ENCODE results near the gene GATA6. TPM values are rescaled to one million over a fixed set of nuclear protein-coding genes. Genes with fewer than 3 reads are reported as not detected.
"Not testable (repeated sequence)": the region's sequence is repeated elsewhere in the genome, so short reads cannot be mapped to it uniquely, and the experiment has no call there.

GATA6 gene
- polyA plus RNA-seq, 6 donors from 2014 or later, result not detected

DNA sequence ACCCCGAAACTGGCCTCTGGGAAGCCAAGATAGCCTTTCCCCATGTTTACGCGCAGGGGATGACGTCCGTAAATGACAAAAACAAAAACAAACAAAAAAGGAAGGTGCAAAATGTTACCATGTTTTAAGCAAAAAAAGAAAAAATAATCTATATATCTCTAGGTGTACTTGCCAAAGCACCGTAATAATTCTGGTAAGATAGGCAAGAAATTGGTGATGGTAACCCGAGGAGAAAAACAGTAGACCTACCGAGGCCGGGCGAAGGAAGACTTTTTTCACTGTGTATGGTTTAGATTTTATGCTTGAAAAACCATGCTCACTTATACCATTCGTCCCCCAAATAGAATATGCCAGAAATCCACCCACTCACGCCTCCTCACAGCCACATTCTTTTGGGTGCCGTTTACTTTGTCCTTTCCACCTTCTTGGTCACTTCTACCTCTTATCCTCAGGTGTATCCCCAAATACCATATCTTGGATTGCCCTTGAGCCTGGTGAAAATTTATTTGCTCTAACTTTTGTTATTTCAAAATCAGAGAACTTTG, 8.0 kb downstream of the GATA6 start:
- no peak overlapping the region for H3K4me3 Mint-ChIP-seq
- peak overlapping the region in 2 of 6 donors; percentile 9 to 71 for H3K27ac Mint-ChIP-seq
- H3K27me3 Mint-ChIP-seq, result peaks cover 27 to 65% (median 37%) of the 10 kb centered on the region in 3 donors
- peaks cover 0 to 5% (median 0%) of the 10 kb centered on the region in 3 donors for H3K4me1 Mint-ChIP-seq
- peaks cover 0 to 10% (median 3%) of the 10 kb centered on the region in 7 donors for H3K9me3 Mint-ChIP-seq
- DNase-seq (no peak), ATAC-seq (ENCODE audit: low read depth in 2 of 2) (no peak)
- peaks cover 0 to 7% of the 10 kb centered on the region in 2 donors for H3K36me3 Mint-ChIP-seq

DNA sequence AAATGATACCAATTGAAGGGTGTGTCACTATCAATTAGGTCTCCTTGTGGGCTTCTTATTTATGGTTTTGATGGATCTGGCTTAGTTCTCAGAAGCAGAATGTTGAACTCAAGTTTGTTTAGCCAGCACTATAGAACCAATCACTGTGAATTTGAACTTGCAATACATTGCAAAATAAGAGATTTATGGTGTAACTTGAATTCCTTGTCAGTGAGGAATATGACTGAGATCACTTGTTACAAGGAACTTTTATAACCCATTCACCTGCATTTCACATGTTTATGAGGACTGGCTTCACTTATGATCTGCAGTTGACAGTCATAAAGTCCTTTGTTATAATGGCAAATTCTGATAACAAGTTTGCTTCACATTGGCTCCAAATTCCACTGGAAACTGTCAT, 9.8 kb downstream of the GATA6 start:
- DNase-seq (no peak), ATAC-seq (ENCODE audit: low read depth in 2 of 2) (no peak)
- no peak overlapping the region for H3K27ac Mint-ChIP-seq
- no peak overlapping the region for H3K4me3 Mint-ChIP-seq
- H3K27me3 Mint-ChIP-seq, result peaks cover 26 to 47% (median 29%) of the 10 kb centered on the region in 3 donors
- H3K4me1 Mint-ChIP-seq, result no peaks in the 10 kb centered on the region
- H3K9me3 Mint-ChIP-seq, result peaks cover 0 to 10% (median 3%) of the 10 kb centered on the region in 7 donors
- H3K36me3 Mint-ChIP-seq, result peaks cover 0 to 7% of the 10 kb centered on the region in 2 donors

DNA sequence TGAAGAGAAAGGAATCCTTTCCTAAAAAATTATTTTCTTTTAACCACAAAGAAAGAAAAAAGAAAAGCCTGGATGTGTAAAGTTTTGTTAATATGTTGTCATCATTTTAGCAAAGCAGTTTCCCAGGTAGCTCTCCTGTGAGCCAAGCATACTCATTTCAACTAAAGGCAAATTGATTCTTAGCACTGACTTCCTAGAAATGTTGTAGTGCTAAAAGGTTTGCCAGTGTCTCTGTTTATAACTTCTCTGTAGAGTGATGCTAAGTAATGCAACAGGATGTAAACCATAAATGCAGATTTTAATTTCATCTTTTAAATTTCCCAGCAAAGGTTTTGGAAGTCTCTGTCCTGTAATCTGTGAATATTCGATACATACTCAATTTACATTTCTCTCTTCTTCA, 10.2 kb downstream of the GATA6 start:
- Mint-ChIP-seq H3K27me3 (peaks cover 24 to 47% (median 30%) of the 10 kb centered on the region in 3 donors), H3K4me3 (no peak overlapping the region), H3K4me1 (no peaks in the 10 kb centered on the region), H3K27ac (no peak overlapping the region), H3K9me3 (peaks cover 0 to 10% (median 3%) of the 10 kb centered on the region in 7 donors), H3K36me3 (peaks cover 0 to 7% of the 10 kb centered on the region in 2 donors)
- DNase-seq (no peak), ATAC-seq (ENCODE audit: low read depth in 2 of 2) (no peak)

DNA sequence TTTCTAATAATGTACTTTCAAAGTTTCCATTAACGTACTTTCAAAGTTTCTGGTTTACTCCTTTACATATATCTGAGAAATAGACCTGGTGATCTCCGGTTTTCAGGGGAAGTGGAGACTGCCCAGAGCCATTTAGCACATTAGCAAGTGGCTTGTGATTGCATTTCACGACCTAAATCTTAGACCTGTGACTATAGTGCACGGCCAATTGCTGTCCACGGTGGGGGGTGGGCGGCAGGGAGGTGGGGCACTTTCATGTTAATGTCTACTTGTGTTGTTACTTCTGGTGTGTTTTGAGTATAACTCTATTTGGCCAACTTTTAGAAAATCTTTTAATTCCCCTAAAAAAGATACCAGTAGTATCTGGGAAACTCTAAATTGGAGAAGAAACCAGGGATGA, 11.3 kb downstream of the GATA6 start:
- ATAC-seq (ENCODE audit: low read depth in 2 of 2) (no peak), DNase-seq (no peak)
- no peak overlapping the region for H3K4me3 Mint-ChIP-seq
- no peak overlapping the region for H3K27ac Mint-ChIP-seq
- H3K9me3 Mint-ChIP-seq, result peaks cover 0 to 10% (median 3%) of the 10 kb centered on the region in 7 donors
- peaks cover 0 to 7% of the 10 kb centered on the region in 2 donors for H3K36me3 Mint-ChIP-seq
- H3K4me1 Mint-ChIP-seq, result no peaks in the 10 kb centered on the region
- H3K27me3 Mint-ChIP-seq, result peaks cover 17 to 46% (median 26%) of the 10 kb centered on the region in 3 donors

DNA sequence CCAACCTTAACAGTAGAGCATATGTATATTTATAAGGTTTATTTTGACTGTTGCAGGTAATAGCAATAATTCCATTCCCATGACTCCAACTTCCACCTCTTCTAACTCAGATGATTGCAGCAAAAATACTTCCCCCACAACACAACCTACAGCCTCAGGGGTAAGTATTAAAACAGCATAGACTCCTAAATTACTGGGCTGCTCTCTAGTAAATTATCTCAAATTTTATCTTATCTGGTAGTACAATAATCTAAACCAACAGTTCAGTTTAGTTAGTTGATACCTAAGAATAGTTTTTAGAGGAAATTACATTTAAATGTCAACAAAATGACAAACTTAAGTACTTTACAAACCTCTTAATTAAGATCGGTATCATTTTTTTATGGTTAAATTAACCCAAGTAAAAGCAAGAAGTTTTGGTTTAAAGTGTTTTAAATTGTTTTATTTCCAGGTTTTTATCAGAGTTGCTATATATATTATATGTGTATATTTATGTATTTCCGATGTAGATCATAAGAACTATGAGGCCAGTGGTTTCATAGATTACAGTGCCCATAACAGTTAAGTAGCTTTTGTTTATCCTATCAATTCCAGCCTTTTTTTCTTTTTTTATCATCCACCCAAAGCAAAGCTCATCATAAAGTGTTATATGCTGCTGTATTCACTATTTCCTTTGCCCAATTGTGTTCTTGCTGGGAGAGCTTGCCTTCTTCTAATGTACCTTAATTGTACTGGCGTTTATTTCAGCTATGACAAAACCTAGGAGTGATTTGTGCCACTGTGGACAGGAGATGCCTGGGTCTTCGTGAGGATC, 13.7 kb downstream of the GATA6 start:
- Mint-ChIP-seq H3K4me1 (no peaks in the 10 kb centered on the region), H3K36me3 (no peaks in the 10 kb centered on the region), H3K9me3 (peaks cover 0 to 6% (median 0%) of the 10 kb centered on the region in 7 donors), H3K4me3 (no peak overlapping the region), H3K27me3 (peaks cover 18 to 31% (median 19%) of the 10 kb centered on the region in 3 donors), H3K27ac (no peak overlapping the region)
- DNase-seq (no peak), ATAC-seq (ENCODE audit: low read depth in 2 of 2) (no peak)

DNA sequence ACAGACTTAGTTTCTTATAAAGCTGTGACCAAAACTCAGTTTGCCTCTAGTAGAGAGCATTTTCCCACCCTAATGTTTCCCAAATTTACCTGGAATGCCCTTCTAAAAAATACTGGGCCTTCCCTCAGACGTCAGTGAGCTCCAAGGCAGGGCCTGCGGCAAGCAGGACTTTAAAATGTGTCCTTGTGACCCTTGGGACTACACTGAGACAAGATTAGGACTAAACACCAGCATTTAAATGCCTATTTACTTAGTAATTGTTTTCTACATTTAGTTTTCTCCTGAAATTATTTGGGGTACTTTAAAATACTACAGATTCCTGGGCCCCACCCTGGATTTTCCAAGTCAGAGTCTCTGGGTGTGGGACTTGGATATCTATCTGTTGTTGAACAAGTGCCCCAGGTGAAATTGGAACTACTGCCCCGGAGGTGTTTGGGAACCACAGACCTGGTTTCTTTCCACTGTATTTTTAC, 14.3 kb downstream of the GATA6 start:
- H3K4me3 Mint-ChIP-seq, result no peak overlapping the region
- H3K4me1 Mint-ChIP-seq, result no peaks in the 10 kb centered on the region
- peaks cover 20 to 31% (median 26%) of the 10 kb centered on the region in 3 donors for H3K27me3 Mint-ChIP-seq
- peaks cover 0 to 6% (median 0%) of the 10 kb centered on the region in 7 donors for H3K9me3 Mint-ChIP-seq
- H3K27ac Mint-ChIP-seq, result no peak overlapping the region
- no peaks in the 10 kb centered on the region for H3K36me3 Mint-ChIP-seq
- ATAC-seq (ENCODE audit: low read depth in 2 of 2) (no peak), DNase-seq (no peak)

DNA sequence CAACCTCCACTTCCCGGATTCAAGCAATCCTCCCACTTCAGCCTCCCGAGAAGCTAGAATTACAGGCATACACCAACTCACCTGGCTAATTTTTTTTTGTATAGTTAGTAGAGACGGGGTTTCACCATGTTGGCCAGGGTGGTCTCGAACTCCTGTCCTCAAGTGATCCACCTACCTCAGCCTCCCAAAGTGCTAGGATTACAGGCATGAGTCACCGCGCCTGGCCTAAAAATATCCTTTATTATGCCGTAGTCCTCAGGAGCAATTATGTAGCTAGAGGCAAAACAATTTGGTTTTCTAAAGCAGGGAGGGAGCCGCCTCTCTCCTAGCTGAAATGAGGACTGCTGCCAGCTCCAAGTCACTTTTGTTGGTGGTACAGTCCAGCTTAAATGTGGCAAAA, 15.2 kb downstream of the GATA6 start:
- not testable (repeated sequence) for H3K4me3 Mint-ChIP-seq; DNase-seq; H3K36me3 Mint-ChIP-seq; H3K9me3 Mint-ChIP-seq; H3K27ac Mint-ChIP-seq; ATAC-seq (ENCODE audit: low read depth in 2 of 2); H3K4me1 Mint-ChIP-seq
- peaks cover 20 to 30% (median 28%) of the 10 kb centered on the region in 3 donors for H3K27me3 Mint-ChIP-seq

DNA sequence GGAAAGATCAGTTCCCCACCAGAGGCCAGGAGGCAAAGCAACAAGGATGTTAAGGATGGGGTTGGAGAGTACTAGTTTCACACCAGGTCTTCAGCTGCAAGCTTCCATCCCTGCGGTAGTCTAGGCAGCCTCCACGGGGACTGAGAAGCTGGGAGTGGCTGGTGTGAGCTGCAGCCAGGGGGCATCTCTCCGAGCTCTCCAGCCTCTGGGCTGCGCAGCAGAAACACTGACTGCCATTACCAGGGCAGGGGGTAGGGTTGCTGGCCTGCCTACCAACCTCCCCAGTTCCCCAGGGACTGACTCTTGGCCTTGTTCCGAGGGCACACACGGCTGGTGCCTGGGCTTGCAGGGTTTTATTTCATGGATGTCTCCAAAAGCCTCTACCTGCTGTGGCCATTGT, 15.9 kb downstream of the GATA6 start:
- no peak for ATAC-seq (ENCODE audit: low read depth in 2 of 2)
- peak overlapping the region in 1 of 6 donors; percentile 81 for H3K27ac Mint-ChIP-seq
- H3K9me3 Mint-ChIP-seq, result peaks cover 0 to 4% (median 0%) of the 10 kb centered on the region in 7 donors
- H3K4me1 Mint-ChIP-seq, result no peaks in the 10 kb centered on the region
- peaks cover 20 to 24% (median 21%) of the 10 kb centered on the region in 3 donors for H3K27me3 Mint-ChIP-seq
- H3K36me3 Mint-ChIP-seq, result no peaks in the 10 kb centered on the region
- no peak overlapping the region for H3K4me3 Mint-ChIP-seq
- DNase-seq, result no peak

DNA sequence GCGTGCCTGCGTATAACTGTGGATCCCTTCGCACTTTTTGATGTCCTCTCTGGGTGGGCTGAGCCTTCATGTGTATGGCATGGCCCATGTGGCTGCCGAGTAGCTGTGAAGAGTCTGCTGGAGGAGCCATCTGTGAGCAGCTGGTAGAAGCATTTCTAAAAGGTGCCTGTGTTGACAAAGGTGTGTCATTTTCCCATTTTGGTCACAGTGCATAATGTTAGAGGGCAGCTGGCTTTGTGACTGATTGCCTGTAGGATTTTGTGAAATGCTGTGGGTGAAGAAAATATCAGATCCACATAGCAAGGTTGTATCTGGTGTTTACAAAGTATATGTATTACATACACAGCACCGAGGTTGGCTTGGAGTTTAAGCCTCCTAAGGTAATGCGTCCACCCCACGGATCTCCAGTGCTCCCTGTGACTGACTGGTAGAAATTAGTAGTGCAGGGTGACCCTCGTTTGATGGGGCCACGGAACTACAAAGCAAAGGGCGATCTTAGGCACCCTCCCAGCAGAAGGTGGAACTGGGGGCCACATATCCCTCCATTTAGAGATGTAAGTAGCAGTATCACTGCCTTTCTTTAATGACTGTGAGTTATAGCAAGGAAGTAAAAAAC, 16.5 kb downstream of the GATA6 start:
- peaks cover 20 to 29% (median 21%) of the 10 kb centered on the region in 3 donors for H3K27me3 Mint-ChIP-seq
- peaks cover 0 to 4% (median 0%) of the 10 kb centered on the region in 7 donors for H3K9me3 Mint-ChIP-seq
- ATAC-seq (ENCODE audit: low read depth in 2 of 2), result no peak
- H3K4me3 Mint-ChIP-seq, result no peak overlapping the region
- no peak overlapping the region for H3K27ac Mint-ChIP-seq
- H3K4me1 Mint-ChIP-seq, result peaks cover 0 to 2% (median 0%) of the 10 kb centered on the region in 3 donors
- no peaks in the 10 kb centered on the region for H3K36me3 Mint-ChIP-seq
- DNase-seq, result no peak

DNA sequence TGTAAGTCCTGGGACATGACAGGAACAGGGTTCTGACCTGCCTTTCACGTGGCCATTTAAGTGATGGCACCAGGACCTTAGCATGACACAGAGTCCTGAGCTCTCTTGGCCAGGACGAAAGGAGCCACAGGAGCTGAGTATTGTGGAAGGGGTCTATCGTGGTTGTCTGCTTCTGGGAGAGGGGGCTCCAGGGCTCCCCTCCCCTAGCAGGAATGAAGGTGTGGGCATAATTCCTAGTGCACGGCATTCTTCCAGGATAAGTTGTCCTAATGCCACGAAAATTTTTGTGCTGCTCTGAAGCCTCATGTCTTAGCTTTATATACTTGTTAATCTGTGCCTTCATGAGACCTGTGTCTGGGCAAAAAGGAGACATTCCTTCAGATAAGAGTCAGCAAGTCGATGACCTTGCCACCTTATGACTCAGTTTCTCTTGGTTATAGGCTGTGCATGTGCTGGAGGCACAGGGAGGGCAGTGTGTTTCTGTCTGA, 17.1 kb downstream of the GATA6 start:
- Mint-ChIP-seq H3K9me3 (peaks cover 0 to 4% (median 0%) of the 10 kb centered on the region in 7 donors), H3K27me3 (peaks cover 20 to 25% (median 21%) of the 10 kb centered on the region in 3 donors), H3K36me3 (no peaks in the 10 kb centered on the region), H3K27ac (no peak overlapping the region), H3K4me3 (no peak overlapping the region), H3K4me1 (peaks cover 0 to 3% (median 0%) of the 10 kb centered on the region in 3 donors)
- ATAC-seq (ENCODE audit: low read depth in 2 of 2), result no peak
- DNase-seq, result no peak

DNA sequence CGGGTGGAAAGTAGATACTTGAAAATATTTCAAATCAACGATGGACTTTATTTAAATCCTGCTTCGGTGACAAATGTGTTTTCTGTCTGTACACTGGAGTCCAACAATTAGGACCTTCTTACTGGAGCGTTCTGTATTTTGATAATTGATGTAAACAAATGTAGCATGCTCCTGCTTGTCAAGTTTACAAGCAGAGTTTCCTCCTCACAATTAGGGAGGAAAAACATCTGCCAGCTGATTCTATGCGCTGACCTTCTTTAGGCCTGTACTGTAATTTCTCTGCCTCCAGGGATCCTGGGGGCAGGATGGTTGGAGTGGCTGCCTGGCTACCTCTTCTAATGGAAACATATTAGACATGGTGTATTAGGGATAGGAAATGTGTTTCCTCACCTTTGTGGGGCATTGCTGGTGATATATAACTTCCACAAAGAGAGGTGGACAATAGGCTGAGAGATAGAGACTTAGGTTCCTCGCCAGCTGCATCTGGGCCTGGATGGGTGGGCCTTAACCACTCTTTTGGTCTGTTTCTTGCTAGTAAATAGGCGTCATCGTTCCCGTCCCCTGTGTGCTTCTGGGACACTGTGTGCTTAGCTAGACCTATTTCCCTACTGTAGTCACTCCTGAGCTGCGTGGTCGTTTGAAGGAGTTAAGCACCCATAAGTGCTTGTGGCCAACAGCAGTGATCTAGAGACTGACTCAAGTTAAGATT, 19.3 kb downstream of the GATA6 start:
- peaks cover 16 to 32% (median 21%) of the 10 kb centered on the region in 3 donors for H3K27me3 Mint-ChIP-seq
- H3K27ac Mint-ChIP-seq, result no peak overlapping the region
- H3K4me3 Mint-ChIP-seq, result peak overlapping the region in 1 of 8 donors; percentile 30
- DNase-seq, result no peak
- peaks cover 0 to 3% (median 0%) of the 10 kb centered on the region in 3 donors for H3K4me1 Mint-ChIP-seq
- H3K9me3 Mint-ChIP-seq, result peaks cover 0 to 4% (median 0%) of the 10 kb centered on the region in 7 donors
- no peaks in the 10 kb centered on the region for H3K36me3 Mint-ChIP-seq
- no peak for ATAC-seq (ENCODE audit: low read depth in 2 of 2)

DNA sequence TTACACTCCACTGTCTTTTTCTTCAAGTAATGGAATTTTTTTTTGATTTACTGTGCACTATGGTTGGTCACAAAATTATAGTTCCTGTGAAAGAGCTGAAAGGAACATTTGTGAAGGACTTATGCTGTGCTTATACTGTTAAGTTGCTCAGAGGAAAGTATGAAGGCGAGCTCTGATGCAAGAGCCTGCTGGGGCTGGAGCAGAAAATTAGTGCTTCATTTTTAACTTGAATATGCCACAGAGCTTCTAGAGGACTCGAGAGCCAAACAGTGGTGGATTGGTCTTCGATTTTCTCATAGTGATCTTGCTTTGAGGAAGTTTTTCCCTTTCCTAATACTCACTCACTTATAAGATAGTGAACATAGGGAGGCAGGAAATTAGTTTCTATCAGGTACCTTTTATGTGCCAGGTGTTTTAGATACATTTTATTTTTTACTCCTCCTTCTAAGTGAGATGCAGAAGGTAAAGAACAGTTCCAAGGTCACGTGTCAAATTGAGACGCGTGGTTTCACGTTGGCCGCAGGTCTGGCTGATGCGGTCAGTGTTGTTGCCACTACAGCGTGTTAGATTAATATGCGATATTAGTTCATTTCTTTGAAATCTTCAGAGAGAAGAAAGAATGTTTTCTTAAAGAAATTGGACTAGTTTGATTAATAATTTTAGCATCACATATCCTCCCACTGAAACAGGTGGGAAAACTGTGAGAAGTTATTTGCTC, 20.2 kb downstream of the GATA6 start:
- H3K4me3 Mint-ChIP-seq, result no peak overlapping the region
- peaks cover 12 to 36% (median 21%) of the 10 kb centered on the region in 3 donors for H3K27me3 Mint-ChIP-seq
- H3K9me3 Mint-ChIP-seq, result peaks cover 0 to 4% (median 0%) of the 10 kb centered on the region in 7 donors
- H3K4me1 Mint-ChIP-seq, result peaks cover 0 to 3% (median 0%) of the 10 kb centered on the region in 3 donors
- no peak for DNase-seq
- no peak for ATAC-seq (ENCODE audit: low read depth in 2 of 2)
- no peak overlapping the region for H3K27ac Mint-ChIP-seq
- no peaks in the 10 kb centered on the region for H3K36me3 Mint-ChIP-seq
